Neural progenitor cell (in vitro differentiated cells): Measurements from ENCODE around the gene BICDL1. TPM values are rescaled to one million over a fixed set of nuclear protein-coding genes. Genes with fewer than 3 reads are reported as not detected.

Experiments
- DNase-seq: peaks from one replicate; pipeline ENCODE4 v3.0.0-alpha.2; 2016; ENCODE audit warnings: low spot score
- H2AFZ ChIP-seq: fragments of 200-600 bp; sonication (generic); replicated peaks from 2 replicates; pipeline ENCODE4 v1.6.1; 2016; ENCODE audit warnings: antibody characterized with exemption
- H3F3A ChIP-seq: fragments of 200-600 bp; sonication (generic); 2 replicates; pipeline ENCODE4 v1.6.1; 2016; ENCODE audit warnings: antibody characterized with exemption, low read depth
- H3K27ac ChIP-seq: fragments of 200-600 bp; sonication (generic); 2 replicates; pipeline ENCODE4 v1.5.1; 2016; ENCODE audit warnings: mild to moderate bottlenecking
- H3K27me3 ChIP-seq: fragments of 200-600 bp; sonication (generic); 2 replicates; pipeline ENCODE4 v1.6.1; 2016; ENCODE audit warnings: mild to moderate bottlenecking, moderate library complexity
- H3K36me3 ChIP-seq: fragments of 200-600 bp; sonication (generic); 2 replicates; pipeline ENCODE4 v1.5.1; 2016
- H3K4me1 ChIP-seq: fragments of 200-600 bp; sonication (generic); 2 replicates; pipeline ENCODE4 v1.6.1; 2016; ENCODE audit warnings: mixed run types
- H3K4me2 ChIP-seq: fragments of 200-600 bp; sonication (generic); 2 replicates; pipeline ENCODE4 v1.6.1; 2016
- H3K4me3 ChIP-seq: fragments of 200-600 bp; sonication (generic); 2 replicates; pipeline ENCODE4 v1.5.1; 2016
- H3K79me2 ChIP-seq: fragments of 200-600 bp; sonication (generic); 2 replicates; pipeline ENCODE4 v1.6.1; 2016; ENCODE audit warnings: low read depth
- H3K9ac ChIP-seq: fragments of 200-600 bp; sonication (generic); 2 replicates; pipeline ENCODE4 v1.6.1; 2016
- H3K9me3 ChIP-seq: fragments of 200-600 bp; sonication (generic); 2 replicates; pipeline ENCODE4 v1.5.1; 2016; ENCODE audit warnings: low read depth
- H4K20me1 ChIP-seq: fragments of 200-600 bp; sonication (generic); 2 replicates; pipeline ENCODE4 v1.6.1; 2016; ENCODE audit warnings: low read depth
- H3K27ac Mint-ChIP-seq: 3 replicates; pipeline ENCODE4 v1.8.0; 2021; ENCODE audit warnings: mixed read lengths
- H3K27me3 Mint-ChIP-seq: 2 replicates; pipeline ENCODE4 v1.8.0; 2022; ENCODE audit warnings: low read depth, mild to moderate bottlenecking, inconsistent platforms, moderate library complexity, mixed read lengths; ENCODE audit not compliant: insufficient read depth
- H3K36me3 Mint-ChIP-seq: 3 replicates; pipeline ENCODE4 v1.8.0; 2021; ENCODE audit warnings: mixed read lengths
- H3K4me1 Mint-ChIP-seq: 3 replicates; pipeline ENCODE4 v1.8.0; 2021; ENCODE audit warnings: mixed read lengths
- H3K4me3 Mint-ChIP-seq: 3 replicates; pipeline ENCODE4 v1.8.0; 2021; ENCODE audit warnings: mild to moderate bottlenecking, moderate library complexity, mixed read lengths
- H3K9me3 Mint-ChIP-seq: 3 replicates; pipeline ENCODE4 v1.8.0; 2020; ENCODE audit warnings: mixed read lengths
- EZH2 ChIP-seq: fragments of 200-600 bp; sonication (generic); IDR thresholded peaks from 2 replicates; pipeline ENCODE4 v1.6.1; 2017; ENCODE audit warnings: antibody characterized with exemption, mild to moderate bottlenecking, moderate library complexity
- EZH2phosphoT487 ChIP-seq: fragments of 200-600 bp; sonication (generic); IDR thresholded peaks from 2 replicates; pipeline ENCODE4 v1.6.1; 2017; ENCODE audit warnings: antibody characterized with exemption
- total RNA-seq: library from RNA; depleted of rRNA; stranded (reverse); fragments of >200 nt; gene quantifications from 2 replicates; pipeline ENCODE4 v1.2.3, GENCODE V29; 2015; ENCODE audit warnings: low replicate concordance
- TF ChIP-seq, protein P1 (sequence below): fragments of 200-600 bp; sonication (generic); IDR thresholded peaks from 2 replicates; pipeline ENCODE4 v1.5.1; 2017; ENCODE audit warnings: antibody characterized with exemption, mild to moderate bottlenecking

BICDL1 gene
- total RNA-seq, 1 donor from 2014 or later, result 3.8 TPM

DNA sequence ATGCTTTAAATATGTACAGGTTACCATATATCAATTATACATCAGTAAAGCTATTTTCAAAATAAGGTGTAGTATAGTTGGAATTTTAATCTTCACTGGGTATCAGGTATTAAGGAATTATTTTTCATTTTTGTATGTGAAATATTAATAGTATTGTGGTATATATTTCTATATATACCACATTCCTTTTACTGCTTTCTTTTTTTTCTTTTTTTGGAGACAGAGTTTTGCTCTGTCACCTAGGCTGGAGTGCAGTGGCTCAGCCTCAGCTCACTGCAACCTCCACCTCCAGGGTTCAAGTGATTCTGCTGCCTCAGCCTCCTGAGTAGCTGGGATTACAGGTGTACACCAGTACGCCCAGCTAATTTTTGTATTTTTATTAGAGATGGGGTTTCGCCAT lies 36.6 kb downstream of the BICDL1 start:
- no peak overlapping the region for H3K9ac ChIP-seq
- Mint-ChIP-seq H3K36me3 (peaks cover 5% of the 10 kb centered on the region), H3K9me3 (peaks cover 5% of the 10 kb centered on the region), H3K4me3 (no peak overlapping the region), H3K4me1 (no peaks in the 10 kb centered on the region), H3K27ac (no peak overlapping the region), H3K27me3 (no peaks in the 10 kb centered on the region)
- no peak overlapping the region for H3K4me3 ChIP-seq
- H3K27me3 ChIP-seq, result no peaks in the 10 kb centered on the region
- no peaks in the 10 kb centered on the region for H3K36me3 ChIP-seq
- H3K79me2 ChIP-seq, result no peaks in the 10 kb centered on the region
- H3K4me2 ChIP-seq, result no peak overlapping the region
- no peak overlapping the region for H2AFZ ChIP-seq
- no peaks in the 10 kb centered on the region for H3F3A ChIP-seq
- no peaks in the 10 kb centered on the region for H3K4me1 ChIP-seq
- no peak for DNase-seq
- no peaks in the 10 kb centered on the region for H3K9me3 ChIP-seq
- TF ChIP-seq EZH2phosphoT487 (no peak), EZH2 (no peak)
- TF ChIP-seq, protein P1, sequence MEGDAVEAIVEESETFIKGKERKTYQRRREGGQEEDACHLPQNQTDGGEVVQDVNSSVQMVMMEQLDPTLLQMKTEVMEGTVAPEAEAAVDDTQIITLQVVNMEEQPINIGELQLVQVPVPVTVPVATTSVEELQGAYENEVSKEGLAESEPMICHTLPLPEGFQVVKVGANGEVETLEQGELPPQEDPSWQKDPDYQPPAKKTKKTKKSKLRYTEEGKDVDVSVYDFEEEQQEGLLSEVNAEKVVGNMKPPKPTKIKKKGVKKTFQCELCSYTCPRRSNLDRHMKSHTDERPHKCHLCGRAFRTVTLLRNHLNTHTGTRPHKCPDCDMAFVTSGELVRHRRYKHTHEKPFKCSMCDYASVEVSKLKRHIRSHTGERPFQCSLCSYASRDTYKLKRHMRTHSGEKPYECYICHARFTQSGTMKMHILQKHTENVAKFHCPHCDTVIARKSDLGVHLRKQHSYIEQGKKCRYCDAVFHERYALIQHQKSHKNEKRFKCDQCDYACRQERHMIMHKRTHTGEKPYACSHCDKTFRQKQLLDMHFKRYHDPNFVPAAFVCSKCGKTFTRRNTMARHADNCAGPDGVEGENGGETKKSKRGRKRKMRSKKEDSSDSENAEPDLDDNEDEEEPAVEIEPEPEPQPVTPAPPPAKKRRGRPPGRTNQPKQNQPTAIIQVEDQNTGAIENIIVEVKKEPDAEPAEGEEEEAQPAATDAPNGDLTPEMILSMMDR, result no peak
- no peaks in the 10 kb centered on the region for H4K20me1 ChIP-seq
- no peak overlapping the region for H3K27ac ChIP-seq

- Histone ChIP-seq H3K4me2 (no peak overlapping the region), H3K9me3 (no peaks in the 10 kb centered on the region), H3K79me2 (no peaks in the 10 kb centered on the region), H3K27ac (no peak overlapping the region), H3K4me3 (no peak overlapping the region), H2AFZ (no peak overlapping the region), H3K9ac (no peak overlapping the region), H4K20me1 (no peaks in the 10 kb centered on the region), H3F3A (no peaks in the 10 kb centered on the region), H3K36me3 (no peaks in the 10 kb centered on the region), H3K4me1 (no peaks in the 10 kb centered on the region), H3K27me3 (no peaks in the 10 kb centered on the region)
- no peaks in the 10 kb centered on the region for H3K36me3 Mint-ChIP-seq
- peaks cover 4% of the 10 kb centered on the region for H3K27me3 Mint-ChIP-seq
- no peak for DNase-seq
- no peak overlapping the region for H3K4me3 Mint-ChIP-seq
- H3K9me3 Mint-ChIP-seq, result no peaks in the 10 kb centered on the region
- no peak overlapping the region for H3K27ac Mint-ChIP-seq
- TF ChIP-seq, protein P1, result no peak
- no peak for TF ChIP-seq EZH2phosphoT487
- no peak for TF ChIP-seq EZH2
- H3K4me1 Mint-ChIP-seq, result no peaks in the 10 kb centered on the region
Observed at GRCh38 chr12:120032242-120032641, 43.2 kb downstream of the BICDL1 start.

DNA sequence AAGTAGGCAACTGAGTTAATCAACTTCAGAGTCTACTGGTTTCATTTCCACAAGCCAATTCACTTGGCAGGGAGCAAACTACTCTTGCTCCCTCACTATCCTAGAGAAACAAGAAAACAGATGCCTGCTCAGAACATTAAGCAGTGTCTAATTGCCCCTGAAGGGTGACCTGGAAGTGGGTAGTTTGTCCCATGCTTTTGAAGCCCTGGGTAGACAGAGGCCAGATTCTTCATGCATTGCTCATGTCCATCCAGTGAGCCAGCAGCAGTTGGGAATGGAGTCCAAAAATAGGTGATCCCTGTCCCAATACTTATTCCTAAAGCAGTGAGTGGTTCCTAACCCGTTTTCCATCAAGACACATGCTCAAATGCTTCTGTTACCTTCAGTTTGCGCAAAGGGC lies 48.8 kb downstream of the BICDL1 start:
- Histone ChIP-seq H3K27ac (no peak overlapping the region), H3F3A (peaks cover 7% of the 10 kb centered on the region), H3K4me2 (no peak overlapping the region), H3K9ac (no peak overlapping the region), H3K9me3 (no peaks in the 10 kb centered on the region), H2AFZ (no peak overlapping the region), H3K27me3 (no peaks in the 10 kb centered on the region), H3K4me3 (no peak overlapping the region), H3K79me2 (no peaks in the 10 kb centered on the region), H3K36me3 (no peaks in the 10 kb centered on the region), H4K20me1 (no peaks in the 10 kb centered on the region), H3K4me1 (peaks cover 9% of the 10 kb centered on the region)
- no peak for DNase-seq
- no peak overlapping the region for H3K4me3 Mint-ChIP-seq
- H3K27ac Mint-ChIP-seq, result no peak overlapping the region
- no peaks in the 10 kb centered on the region for H3K36me3 Mint-ChIP-seq
- H3K9me3 Mint-ChIP-seq, result no peaks in the 10 kb centered on the region
- TF ChIP-seq, protein P1, result no peak
- TF ChIP-seq EZH2phosphoT487, result no peak
- TF ChIP-seq EZH2, result no peak
- peaks cover 6% of the 10 kb centered on the region for H3K27me3 Mint-ChIP-seq
- H3K4me1 Mint-ChIP-seq, result peaks cover 37% of the 10 kb centered on the region
